ENCODE results near the gene PRCD.
"Not testable (repeated sequence)": the region's sequence is repeated elsewhere in the genome, so short reads cannot be mapped to it uniquely, and the experiment has no call there.

PRCD gene

DNA sequence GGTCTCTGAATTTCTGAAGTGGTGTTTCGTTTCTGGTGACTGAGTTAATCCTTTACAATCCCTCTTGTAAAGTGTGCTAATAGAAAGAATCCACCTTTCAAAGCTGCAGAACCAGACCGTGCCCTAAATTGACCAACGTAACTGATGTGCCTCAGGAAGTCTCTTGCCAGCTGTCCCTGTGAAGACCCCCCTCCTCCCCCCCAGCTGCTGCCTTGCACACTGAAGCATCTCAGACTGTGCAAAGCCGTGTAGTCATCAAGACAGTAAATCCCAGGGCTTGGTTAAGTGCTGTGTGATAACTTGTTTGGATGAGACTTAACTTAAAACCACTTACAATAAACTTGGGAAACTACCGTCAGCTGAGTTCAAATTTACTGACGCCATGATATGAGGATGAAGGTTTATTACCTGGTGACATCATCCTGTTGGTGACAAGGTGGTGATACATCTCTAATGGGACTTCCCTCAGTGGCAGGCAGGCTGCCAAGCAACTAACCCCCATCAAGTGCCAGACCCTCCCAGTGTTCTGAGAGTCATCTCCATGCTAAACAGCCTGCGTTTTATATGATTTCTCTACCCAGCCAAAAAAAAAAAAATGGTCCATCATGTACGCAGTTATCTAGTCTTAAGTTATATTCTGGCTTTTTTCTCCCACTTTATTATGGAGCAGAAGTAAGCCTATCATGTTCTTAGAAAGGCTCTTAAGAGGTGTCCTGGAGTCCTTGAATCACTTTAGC, 25.3 kb downstream of the PRCD start:
- not testable (repeated sequence) for H2AFZ ChIP-seq (ENCODE audit: low read depth, low read length); H3K9me3 ChIP-seq (ENCODE audit: low read length); H3K27me3 ChIP-seq (ENCODE audit: insufficient read depth, low read length); H3K4me3 ChIP-seq (ENCODE audit: low read length)
- H3K4me1 ChIP-seq (ENCODE audit: insufficient read depth, low read length): peaks cover 15% of the 10 kb centered on the region
- H3K36me3 ChIP-seq (ENCODE audit: insufficient read depth, low read length): peaks cover 40% of the 10 kb centered on the region

DNA sequence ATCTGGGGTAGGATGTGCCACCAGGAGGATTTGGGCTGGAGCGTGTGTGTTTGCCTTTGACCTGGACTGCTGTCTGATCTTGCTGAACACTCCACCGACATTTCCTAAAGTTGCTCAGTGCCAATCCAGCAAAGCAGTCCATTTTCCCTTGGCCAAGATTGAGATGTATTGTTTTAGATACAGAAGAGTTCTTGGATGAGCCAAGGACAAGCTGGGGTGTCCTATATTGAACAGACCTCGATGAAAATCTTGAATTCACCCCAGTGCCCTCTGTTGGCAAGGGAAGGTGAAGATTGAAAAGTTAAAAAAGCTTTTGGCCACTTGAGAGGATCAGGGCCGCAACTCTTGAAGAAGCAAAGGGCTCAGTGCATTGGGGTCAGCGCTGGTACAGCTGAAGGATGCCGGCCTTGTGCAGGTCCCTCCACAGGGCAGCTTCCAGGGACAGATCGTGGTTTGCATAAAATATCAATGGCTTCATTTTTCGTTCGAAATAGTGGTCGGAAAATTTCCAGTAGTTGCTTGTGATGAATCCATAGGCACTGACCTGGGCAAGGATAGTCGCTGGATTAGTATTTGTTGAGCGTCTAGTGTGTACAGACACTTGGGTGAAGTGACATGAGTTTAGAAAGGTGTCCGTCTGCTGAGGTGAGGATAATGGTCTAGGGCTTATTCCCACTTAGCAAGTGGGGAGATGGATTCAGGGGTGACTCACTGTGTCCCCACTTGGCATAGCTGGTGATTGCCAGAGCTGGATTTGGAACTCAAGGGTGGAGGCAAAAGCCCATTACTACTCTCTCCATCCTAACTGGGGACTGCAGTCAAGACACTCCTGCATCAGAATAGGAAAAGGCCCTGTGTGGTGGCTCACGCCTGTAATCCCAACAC, 26.1 kb downstream of the PRCD start:
- Histone ChIP-seq H3K27me3 (ENCODE audit: insufficient read depth, low read length) (no peaks in the 10 kb centered on the region), H2AFZ (ENCODE audit: low read depth, low read length) (no peak overlapping the region), H3K4me1 (ENCODE audit: insufficient read depth, low read length) (peaks cover 13% of the 10 kb centered on the region), H3K36me3 (ENCODE audit: insufficient read depth, low read length) (peaks cover 37% of the 10 kb centered on the region), H3K4me3 (ENCODE audit: low read length) (no peak overlapping the region), H3K9me3 (ENCODE audit: low read length) (no peaks in the 10 kb centered on the region)

DNA sequence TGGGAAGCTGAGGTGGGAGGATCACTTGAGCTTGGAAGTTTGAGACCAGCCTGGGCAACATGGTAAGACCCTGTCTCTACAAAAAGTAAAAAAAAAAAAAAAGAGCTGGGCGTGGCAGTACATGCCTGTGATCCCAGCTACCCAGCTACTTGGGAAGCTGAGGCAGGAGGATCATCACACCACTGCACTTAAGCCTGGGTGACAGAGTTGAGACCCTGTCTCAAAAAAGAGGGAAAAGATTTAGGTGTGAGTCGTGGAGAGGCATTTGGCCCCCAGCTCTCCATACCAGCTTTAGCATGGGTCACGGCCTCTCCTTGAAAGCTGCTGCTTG, 26.7 kb downstream of the PRCD start:
- H3K9me3 ChIP-seq (ENCODE audit: low read length): no peaks in the 10 kb centered on the region

DNA sequence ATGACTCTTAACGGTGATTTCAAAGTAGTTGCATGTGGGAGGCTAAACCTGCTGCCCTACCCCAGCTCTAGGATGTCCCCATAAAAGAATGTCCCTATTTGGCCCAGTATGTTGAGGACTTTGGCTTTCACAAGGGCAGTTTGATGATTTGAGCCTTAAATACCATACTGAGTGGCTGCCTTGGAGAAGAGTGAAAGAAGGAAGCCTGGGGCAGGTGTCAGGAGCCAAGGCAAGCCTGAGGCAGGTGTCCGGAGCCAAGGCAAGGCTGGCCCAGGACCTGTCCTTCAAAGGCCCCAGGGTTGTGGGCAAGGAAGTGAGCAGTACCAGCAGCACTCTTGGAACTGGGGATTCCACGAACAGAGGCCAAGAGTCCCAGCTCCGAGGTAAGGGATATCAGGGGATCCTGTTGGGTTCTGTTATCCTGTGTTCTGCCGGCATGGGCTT, 27.2 kb downstream of the PRCD start:
- H3K27me3 ChIP-seq (ENCODE audit: insufficient read depth, low read length): no peaks in the 10 kb centered on the region
- peaks cover 27% of the 10 kb centered on the region for H3K36me3 ChIP-seq (ENCODE audit: insufficient read depth, low read length)
- H2AFZ ChIP-seq (ENCODE audit: low read depth, low read length): no peak overlapping the region
- H3K4me3 ChIP-seq (ENCODE audit: low read length): no peak overlapping the region
- peaks cover 6% of the 10 kb centered on the region for H3K4me1 ChIP-seq (ENCODE audit: insufficient read depth, low read length)
- no peaks in the 10 kb centered on the region for H3K9me3 ChIP-seq (ENCODE audit: low read length)

More for the DNA sequence above, 26.7 kb downstream of the PRCD start:
- Histone ChIP-seq H3K27me3 (ENCODE audit: insufficient read depth, low read length) (no peaks in the 10 kb centered on the region), H3K4me3 (ENCODE audit: low read length) (no peak overlapping the region), H3K4me1 (ENCODE audit: insufficient read depth, low read length) (peaks cover 7% of the 10 kb centered on the region), H2AFZ (ENCODE audit: low read depth, low read length) (no peak overlapping the region), H3K36me3 (ENCODE audit: insufficient read depth, low read length) (peaks cover 31% of the 10 kb centered on the region)

DNA sequence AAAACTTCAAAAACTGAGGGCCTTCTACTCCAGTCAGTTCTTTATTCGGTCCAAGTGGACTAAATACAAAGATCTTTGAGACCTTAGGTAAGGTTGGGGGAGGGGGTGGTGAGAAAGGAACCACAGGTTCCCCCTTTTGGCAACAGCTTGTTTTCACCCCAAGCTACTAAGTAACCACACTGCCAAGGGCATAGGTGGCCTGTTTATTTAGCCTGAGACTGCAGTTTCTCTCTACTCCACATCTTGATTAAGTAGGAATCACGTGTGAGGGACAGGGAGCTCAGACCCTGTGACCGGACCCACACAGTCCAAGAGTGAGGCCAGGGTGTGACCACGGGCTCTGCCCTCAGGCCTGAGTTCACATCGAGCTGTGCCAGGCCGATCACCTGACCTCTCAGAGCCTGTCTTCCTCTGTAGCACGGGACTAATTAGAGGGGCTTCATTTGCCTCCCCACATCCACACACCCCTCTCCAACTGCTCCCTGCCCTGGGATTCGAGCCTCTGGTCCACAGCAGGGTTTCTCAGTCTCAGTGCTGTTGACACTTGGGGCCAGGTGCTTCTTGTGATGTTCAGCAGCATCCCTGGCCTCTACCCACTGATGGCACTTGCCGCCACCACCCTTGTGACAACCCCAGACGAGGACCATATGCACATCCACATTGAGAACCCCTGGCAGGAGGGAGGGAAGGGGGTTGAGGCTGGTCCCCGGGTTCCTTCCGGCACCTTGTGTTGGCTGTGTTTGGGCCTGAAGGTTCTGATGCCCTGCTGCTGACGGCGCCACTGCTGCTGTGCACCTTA, 28.0 kb downstream of the PRCD start:
- Histone ChIP-seq H2AFZ (ENCODE audit: low read depth, low read length) (no peak overlapping the region), H3K9me3 (ENCODE audit: low read length) (no peaks in the 10 kb centered on the region), H3K36me3 (ENCODE audit: insufficient read depth, low read length) (peaks cover 21% of the 10 kb centered on the region)

DNA sequence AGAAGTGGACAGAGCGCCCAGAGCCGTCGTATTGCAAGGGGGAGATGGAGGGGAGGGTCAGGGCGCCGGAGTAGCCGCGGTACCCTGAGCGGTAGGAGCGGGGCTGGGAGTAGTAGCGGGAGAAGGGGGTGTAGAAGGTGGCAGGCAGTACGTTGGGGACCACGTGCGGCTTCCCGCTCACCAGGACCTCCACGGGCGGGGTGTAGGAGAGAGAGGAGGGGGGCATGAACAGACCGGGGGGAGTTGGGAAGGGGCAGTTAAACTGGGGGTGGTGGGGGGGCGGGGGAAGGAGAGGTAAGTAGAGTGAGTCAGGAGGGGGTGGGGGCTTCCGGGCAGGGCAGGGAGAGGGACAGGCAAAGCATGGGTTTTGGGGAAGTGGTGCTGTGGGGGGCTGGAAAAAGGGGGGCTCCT, 29.0 kb downstream of the PRCD start:
- H3K4me1 ChIP-seq (ENCODE audit: insufficient read depth, low read length): peaks cover 6% of the 10 kb centered on the region
- peaks cover 20% of the 10 kb centered on the region for H3K36me3 ChIP-seq (ENCODE audit: insufficient read depth, low read length)
- H3K4me3 ChIP-seq (ENCODE audit: low read length): no peak overlapping the region
- H3K27me3 ChIP-seq (ENCODE audit: insufficient read depth, low read length): no peaks in the 10 kb centered on the region
- H2AFZ ChIP-seq (ENCODE audit: low read depth, low read length): no peak overlapping the region
- H3K9me3 ChIP-seq (ENCODE audit: low read length): no peaks in the 10 kb centered on the region

More for the DNA sequence above, 28.0 kb downstream of the PRCD start:
- Histone ChIP-seq H3K27me3 (ENCODE audit: insufficient read depth, low read length) (no peaks in the 10 kb centered on the region), H3K4me1 (ENCODE audit: insufficient read depth, low read length) (peaks cover 6% of the 10 kb centered on the region), H3K4me3 (ENCODE audit: low read length) (no peak overlapping the region)

DNA sequence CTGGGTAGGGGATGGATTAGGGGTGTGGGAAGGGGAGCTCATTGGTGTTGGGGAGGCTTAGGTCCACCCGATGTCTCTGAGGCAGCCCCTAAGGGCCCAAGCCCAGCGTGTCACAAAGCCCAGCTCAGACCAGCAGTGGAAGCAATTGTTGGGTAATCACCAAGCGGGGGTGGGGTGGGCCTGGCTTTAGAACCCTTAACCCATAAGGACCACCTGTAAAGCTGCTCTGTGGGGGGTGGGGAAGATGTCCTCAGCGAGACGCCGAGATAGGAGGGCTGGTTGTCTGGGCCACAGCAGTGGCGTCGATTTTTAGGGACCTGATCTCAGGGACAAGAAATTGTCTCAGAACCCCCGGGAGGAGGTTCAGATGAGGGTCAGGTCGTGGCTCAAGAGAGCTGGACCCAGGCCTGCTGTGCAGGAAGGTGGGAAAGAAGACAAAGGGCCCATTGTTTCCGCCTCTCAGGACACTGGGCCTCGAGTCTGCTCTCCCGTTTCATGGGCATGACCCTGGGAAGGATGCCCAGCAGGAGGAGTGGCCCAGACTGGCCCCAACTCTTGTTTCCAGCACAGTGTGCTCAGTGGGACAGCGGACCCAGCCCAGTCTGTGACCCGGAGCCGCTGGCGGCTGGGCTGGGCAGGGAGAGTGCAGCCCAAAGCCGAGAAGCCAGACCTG, 29.9 kb downstream of the PRCD start:
- H3K9me3 ChIP-seq (ENCODE audit: low read length): no peaks in the 10 kb centered on the region
- H3K27me3 ChIP-seq (ENCODE audit: insufficient read depth, low read length): no peaks in the 10 kb centered on the region
- H2AFZ ChIP-seq (ENCODE audit: low read depth, low read length): no peak overlapping the region
- peaks cover 16% of the 10 kb centered on the region for H3K36me3 ChIP-seq (ENCODE audit: insufficient read depth, low read length)
- H3K4me1 ChIP-seq (ENCODE audit: insufficient read depth, low read length): peaks cover 6% of the 10 kb centered on the region
- H3K4me3 ChIP-seq (ENCODE audit: low read length): no peak overlapping the region

DNA sequence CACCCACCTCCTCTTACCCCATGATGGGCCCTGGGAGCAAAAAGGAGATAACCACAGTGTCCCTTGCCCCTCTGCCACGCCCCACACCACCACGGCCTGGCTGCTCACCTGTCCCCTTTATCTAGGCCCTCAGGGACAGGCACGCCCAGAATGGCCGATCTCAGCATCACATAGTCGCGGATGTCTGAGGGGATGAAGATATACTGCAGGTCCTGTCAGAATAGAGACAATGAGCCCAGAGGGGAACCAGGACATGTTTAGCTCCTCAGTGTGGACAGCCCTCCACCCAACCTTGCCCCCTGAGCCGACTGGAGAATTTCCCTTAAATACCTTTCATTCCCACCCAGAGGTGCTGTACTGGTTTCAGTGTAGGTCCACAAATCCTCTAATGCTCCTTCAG, 30.6 kb downstream of the PRCD start:
- H2AFZ ChIP-seq (ENCODE audit: low read depth, low read length): no peak overlapping the region
- H3K9me3 ChIP-seq (ENCODE audit: low read length): no peaks in the 10 kb centered on the region
- H3K27me3 ChIP-seq (ENCODE audit: insufficient read depth, low read length): no peaks in the 10 kb centered on the region
- peaks cover 9% of the 10 kb centered on the region for H3K36me3 ChIP-seq (ENCODE audit: insufficient read depth, low read length)
- H3K4me3 ChIP-seq (ENCODE audit: low read length): no peak overlapping the region
- H3K4me1 ChIP-seq (ENCODE audit: insufficient read depth, low read length): peaks cover 6% of the 10 kb centered on the region

DNA sequence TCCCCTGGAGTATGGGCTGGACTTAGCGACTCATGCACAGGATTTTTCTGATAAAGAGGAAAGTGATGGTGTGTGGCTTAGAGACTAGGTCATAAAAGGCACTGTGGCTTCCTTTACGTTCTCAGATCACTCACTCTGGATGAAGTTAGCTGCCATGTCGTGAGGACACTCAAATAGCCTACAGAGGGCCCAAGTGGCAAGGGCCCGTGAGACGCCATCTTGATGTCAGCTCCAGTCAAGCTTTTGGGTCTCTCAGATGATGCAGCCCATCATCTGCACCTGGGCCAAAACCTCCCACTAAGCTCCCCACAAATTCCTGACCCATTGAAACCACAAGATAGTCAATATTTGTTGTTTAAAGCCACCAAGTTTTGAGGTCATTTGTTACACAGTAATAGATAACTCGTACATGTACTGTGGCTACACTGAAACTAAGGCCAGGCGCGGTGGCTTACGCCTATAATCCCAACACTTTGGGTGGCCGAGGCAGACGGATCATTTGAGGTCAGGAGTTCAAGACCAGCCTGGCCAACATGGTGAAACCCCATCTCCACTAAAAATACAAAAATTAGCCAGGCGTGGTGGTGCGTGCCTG, 31.1 kb downstream of the PRCD start:
- no peaks in the 10 kb centered on the region for H3K9me3 ChIP-seq (ENCODE audit: low read length)
- H3K36me3 ChIP-seq (ENCODE audit: insufficient read depth, low read length): peaks cover 5% of the 10 kb centered on the region
- H3K27me3 ChIP-seq (ENCODE audit: insufficient read depth, low read length): no peaks in the 10 kb centered on the region
- no peak overlapping the region for H2AFZ ChIP-seq (ENCODE audit: low read depth, low read length)
- no peak overlapping the region for H3K4me3 ChIP-seq (ENCODE audit: low read length)
- H3K4me1 ChIP-seq (ENCODE audit: insufficient read depth, low read length): peaks cover 6% of the 10 kb centered on the region

DNA sequence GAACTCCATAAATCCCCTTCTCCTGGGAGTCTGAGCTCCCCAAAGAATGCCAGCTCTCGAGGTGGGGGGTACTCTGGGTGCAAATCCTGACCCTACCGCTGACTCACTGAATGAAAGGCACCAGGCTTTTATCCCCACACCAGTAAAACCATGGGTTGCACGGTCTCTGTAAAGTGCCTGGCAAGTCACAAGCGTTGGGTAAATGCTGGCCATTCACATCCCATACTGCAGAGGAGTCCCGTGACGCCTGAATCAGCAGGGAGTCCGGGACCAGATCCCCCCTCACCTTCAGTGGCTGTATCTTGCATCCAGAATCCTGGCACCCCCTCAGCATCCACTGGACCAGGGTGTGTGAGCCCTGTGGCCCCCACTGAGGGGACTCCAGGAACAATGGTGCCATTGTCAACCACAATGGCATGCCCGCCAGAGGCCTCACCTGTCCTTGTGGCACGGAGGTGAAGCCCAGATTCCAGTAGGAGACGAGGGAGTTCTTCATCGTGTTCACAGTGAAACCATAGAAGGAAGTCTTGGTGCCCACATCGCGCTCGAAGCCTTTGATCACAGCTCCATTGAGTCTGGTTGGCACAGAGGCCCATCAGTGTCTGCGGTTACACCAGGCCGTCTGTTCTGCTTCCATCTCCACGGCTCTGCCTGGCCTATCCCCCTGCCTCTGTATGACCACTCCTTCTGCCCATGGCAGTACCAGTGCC, 32.5 kb downstream of the PRCD start:
- H3K27me3 ChIP-seq (ENCODE audit: insufficient read depth, low read length): no peaks in the 10 kb centered on the region
- H3K4me3 ChIP-seq (ENCODE audit: low read length): no peak overlapping the region
- H2AFZ ChIP-seq (ENCODE audit: low read depth, low read length): no peak overlapping the region
- peaks cover 6% of the 10 kb centered on the region for H3K4me1 ChIP-seq (ENCODE audit: insufficient read depth, low read length)
- no peaks in the 10 kb centered on the region for H3K9me3 ChIP-seq (ENCODE audit: low read length)
- no peaks in the 10 kb centered on the region for H3K36me3 ChIP-seq (ENCODE audit: insufficient read depth, low read length)

DNA sequence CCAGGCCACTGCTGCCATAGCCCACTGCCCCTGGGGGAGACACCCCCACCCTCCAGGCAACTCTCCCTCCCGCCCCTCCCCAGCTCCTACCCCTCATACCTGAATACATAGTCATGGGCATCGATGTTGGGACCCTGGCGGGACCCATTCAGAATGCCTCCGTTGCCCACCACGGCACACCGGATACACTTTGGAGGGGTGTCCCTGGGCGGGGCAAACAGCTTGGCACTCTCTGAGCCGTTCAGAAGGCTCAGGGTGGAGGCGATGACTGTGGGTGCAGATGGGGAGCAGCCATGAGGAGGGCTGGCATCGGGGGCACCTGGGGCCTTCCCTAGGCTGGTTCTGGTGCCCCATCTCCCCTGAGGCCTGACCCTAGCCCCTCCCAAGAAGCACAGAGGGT, 33.3 kb downstream of the PRCD start:
- Histone ChIP-seq H3K36me3 (ENCODE audit: insufficient read depth, low read length) (no peaks in the 10 kb centered on the region), H3K4me3 (ENCODE audit: low read length) (no peak overlapping the region), H3K9me3 (ENCODE audit: low read length) (no peaks in the 10 kb centered on the region), H3K27me3 (ENCODE audit: insufficient read depth, low read length) (no peaks in the 10 kb centered on the region), H2AFZ (ENCODE audit: low read depth, low read length) (no peak overlapping the region), H3K4me1 (ENCODE audit: insufficient read depth, low read length) (peaks cover 6% of the 10 kb centered on the region)

DNA sequence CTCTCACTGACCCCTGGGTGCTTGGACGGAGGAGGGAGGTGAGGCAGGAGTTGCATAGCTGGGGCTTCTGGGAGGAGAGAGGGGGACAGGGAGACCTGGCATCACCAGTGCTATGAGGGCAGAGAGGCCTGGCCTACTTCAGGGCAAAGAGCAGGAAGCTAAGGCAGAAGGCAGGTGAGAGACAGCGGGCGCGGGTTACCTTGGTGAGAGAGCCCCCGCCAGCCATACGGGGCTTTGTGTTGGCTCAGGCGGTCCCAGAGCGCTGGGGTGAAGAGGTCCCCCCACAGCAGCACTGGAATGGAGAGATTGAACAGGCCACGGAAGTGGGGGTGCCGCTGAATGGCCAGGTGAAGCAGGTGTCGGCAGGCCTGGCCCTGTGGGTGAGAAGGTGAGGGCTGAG, 34.3 kb downstream of the PRCD start:
- Histone ChIP-seq H3K27me3 (ENCODE audit: insufficient read depth, low read length) (peaks cover 4% of the 10 kb centered on the region), H3K4me3 (ENCODE audit: low read length) (no peak overlapping the region), H3K36me3 (ENCODE audit: insufficient read depth, low read length) (no peaks in the 10 kb centered on the region), H3K9me3 (ENCODE audit: low read length) (no peaks in the 10 kb centered on the region), H3K4me1 (ENCODE audit: insufficient read depth, low read length) (peaks cover 6% of the 10 kb centered on the region), H2AFZ (ENCODE audit: low read depth, low read length) (no peak overlapping the region)
